GM23338 (cell line): ENCODE data around the gene GRIA1.

Source experiments
- CREB1 ChIP-seq: fragments of 250-450 bp; sonication (Bioruptor Pico); IDR thresholded peaks from 2 replicates; pipeline ENCODE4 v1.5.0; 2020; ENCODE audit warnings: low read depth, mild to moderate bottlenecking, moderate library complexity
- EZH2 ChIP-seq: fragments of 200-600 bp; sonication (generic); IDR thresholded peaks from one replicate; pipeline ENCODE4 v1.8.0; 2017; ENCODE audit warnings: antibody characterized with exemption, mild to moderate bottlenecking, low read depth; ENCODE audit not compliant: unreplicated experiment
- EZH2phosphoT487 ChIP-seq: fragments of 200-600 bp; sonication (generic); IDR thresholded peaks from one replicate; pipeline ENCODE4 v1.8.1; 2018; ENCODE audit warnings: antibody characterized with exemption; ENCODE audit not compliant: unreplicated experiment
- POLR2AphosphoS5 ChIP-seq: IDR thresholded peaks from 2 replicates; pipeline ENCODE4 v1.6.1; 2016; ENCODE audit warnings: antibody characterized with exemption, low read depth
- ZNF331 ChIP-seq: fragments of 250-450 bp; sonication (Bioruptor Pico); IDR thresholded peaks from 2 replicates; pipeline ENCODE4 v1.5.0; 2020; ENCODE audit warnings: low read depth, mild to moderate bottlenecking, moderate library complexity
- TF ChIP-seq, protein P1 (sequence below): IDR thresholded peaks from one replicate; pipeline ENCODE4 v1.6.1; 2018; ENCODE audit warnings: antibody characterized with exemption; ENCODE audit not compliant: unreplicated experiment
- TF ChIP-seq, protein P2 (sequence below), 2 experiments: fragments of 200-600 bp in 1 of 2; sonication (generic) in 1 of 2; conservative IDR thresholded peaks; 2 replicates each; pipeline versions ENCODE4 v1.5.1 to v1.6.1; 2016 to 2017; ENCODE audit warnings: antibody characterized with exemption in 2 of 2, low read depth in 2 of 2, mild to moderate bottlenecking in 2 of 2, moderate library complexity in 1 of 2
- TF ChIP-seq, protein P3 (sequence below): IDR thresholded peaks from 2 replicates; pipeline ENCODE4 v1.6.1; 2016; ENCODE audit warnings: antibody characterized with exemption

DNA sequence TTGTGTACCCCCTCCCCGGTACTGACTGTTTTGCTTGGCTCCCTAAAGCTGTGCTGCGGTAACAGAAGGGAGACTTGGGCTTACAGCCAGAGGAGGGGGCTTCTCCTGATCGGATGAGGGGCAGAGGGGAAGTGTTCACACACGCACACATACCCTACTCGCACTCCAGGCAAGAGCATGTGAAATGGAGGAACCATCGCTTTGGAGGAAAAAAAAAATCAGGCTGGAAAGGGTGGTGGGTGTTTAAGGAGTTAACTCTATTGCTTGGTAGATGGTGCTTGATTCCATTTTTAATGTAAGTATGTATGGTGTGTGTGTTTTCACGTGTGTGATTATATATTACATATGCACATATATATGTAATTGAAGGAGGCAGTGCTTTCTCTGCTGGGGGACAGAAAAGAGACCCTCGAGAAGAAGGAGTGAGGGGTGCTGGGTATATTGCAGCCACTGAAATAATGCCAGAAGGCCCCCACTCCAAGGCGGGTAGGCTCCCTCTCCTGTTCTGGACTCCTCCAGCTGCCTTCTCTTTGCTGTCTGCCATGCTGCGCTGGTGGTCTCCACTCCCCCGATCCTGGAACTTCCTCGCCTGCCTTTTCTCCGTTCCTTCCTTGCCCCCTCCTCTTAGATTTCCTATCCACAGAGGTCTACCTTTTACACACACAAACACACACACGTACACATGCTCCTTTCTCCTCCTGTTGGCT, 721 bp downstream of the GRIA1 start:
- TF ChIP-seq POLR2AphosphoS5 (no peak), CREB1 (CRISPR knock-in tag) (no peak), EZH2 (no peak), EZH2phosphoT487 (no peak), ZNF331 (no peak)
- TF ChIP-seq, protein P1, sequence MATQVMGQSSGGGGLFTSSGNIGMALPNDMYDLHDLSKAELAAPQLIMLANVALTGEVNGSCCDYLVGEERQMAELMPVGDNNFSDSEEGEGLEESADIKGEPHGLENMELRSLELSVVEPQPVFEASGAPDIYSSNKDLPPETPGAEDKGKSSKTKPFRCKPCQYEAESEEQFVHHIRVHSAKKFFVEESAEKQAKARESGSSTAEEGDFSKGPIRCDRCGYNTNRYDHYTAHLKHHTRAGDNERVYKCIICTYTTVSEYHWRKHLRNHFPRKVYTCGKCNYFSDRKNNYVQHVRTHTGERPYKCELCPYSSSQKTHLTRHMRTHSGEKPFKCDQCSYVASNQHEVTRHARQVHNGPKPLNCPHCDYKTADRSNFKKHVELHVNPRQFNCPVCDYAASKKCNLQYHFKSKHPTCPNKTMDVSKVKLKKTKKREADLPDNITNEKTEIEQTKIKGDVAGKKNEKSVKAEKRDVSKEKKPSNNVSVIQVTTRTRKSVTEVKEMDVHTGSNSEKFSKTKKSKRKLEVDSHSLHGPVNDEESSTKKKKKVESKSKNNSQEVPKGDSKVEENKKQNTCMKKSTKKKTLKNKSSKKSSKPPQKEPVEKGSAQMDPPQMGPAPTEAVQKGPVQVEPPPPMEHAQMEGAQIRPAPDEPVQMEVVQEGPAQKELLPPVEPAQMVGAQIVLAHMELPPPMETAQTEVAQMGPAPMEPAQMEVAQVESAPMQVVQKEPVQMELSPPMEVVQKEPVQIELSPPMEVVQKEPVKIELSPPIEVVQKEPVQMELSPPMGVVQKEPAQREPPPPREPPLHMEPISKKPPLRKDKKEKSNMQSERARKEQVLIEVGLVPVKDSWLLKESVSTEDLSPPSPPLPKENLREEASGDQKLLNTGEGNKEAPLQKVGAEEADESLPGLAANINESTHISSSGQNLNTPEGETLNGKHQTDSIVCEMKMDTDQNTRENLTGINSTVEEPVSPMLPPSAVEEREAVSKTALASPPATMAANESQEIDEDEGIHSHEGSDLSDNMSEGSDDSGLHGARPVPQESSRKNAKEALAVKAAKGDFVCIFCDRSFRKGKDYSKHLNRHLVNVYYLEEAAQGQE = no peak
- TF ChIP-seq, protein P2, sequence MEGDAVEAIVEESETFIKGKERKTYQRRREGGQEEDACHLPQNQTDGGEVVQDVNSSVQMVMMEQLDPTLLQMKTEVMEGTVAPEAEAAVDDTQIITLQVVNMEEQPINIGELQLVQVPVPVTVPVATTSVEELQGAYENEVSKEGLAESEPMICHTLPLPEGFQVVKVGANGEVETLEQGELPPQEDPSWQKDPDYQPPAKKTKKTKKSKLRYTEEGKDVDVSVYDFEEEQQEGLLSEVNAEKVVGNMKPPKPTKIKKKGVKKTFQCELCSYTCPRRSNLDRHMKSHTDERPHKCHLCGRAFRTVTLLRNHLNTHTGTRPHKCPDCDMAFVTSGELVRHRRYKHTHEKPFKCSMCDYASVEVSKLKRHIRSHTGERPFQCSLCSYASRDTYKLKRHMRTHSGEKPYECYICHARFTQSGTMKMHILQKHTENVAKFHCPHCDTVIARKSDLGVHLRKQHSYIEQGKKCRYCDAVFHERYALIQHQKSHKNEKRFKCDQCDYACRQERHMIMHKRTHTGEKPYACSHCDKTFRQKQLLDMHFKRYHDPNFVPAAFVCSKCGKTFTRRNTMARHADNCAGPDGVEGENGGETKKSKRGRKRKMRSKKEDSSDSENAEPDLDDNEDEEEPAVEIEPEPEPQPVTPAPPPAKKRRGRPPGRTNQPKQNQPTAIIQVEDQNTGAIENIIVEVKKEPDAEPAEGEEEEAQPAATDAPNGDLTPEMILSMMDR (conservative IDR thresholded peaks at IDR 0.05; ENCODE audit: low read depth in 2 of 2) = no peak
- TF ChIP-seq, protein P3, sequence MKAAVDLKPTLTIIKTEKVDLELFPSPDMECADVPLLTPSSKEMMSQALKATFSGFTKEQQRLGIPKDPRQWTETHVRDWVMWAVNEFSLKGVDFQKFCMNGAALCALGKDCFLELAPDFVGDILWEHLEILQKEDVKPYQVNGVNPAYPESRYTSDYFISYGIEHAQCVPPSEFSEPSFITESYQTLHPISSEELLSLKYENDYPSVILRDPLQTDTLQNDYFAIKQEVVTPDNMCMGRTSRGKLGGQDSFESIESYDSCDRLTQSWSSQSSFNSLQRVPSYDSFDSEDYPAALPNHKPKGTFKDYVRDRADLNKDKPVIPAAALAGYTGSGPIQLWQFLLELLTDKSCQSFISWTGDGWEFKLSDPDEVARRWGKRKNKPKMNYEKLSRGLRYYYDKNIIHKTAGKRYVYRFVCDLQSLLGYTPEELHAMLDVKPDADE = no peak
